Fibroblast of peridontal ligament (primary cell): ENCODE measurements around the gene TNKS1BP1.
"Not testable (repeated sequence)": the region's sequence is repeated elsewhere in the genome, so short reads cannot be mapped to it uniquely, and the experiment has no call there.

ENCODE experiments used
- DNase-seq: peaks from one replicate; pipeline ENCODE4 v3.0.0-alpha.2; 2010; ENCODE audit errors: extremely low read depth

Gene TNKS1BP1

GRCh38 chr11:57353446-57353845 is 28.7 kb upstream of the TNKS1BP1 start:
- no peak for DNase-seq

DNA sequence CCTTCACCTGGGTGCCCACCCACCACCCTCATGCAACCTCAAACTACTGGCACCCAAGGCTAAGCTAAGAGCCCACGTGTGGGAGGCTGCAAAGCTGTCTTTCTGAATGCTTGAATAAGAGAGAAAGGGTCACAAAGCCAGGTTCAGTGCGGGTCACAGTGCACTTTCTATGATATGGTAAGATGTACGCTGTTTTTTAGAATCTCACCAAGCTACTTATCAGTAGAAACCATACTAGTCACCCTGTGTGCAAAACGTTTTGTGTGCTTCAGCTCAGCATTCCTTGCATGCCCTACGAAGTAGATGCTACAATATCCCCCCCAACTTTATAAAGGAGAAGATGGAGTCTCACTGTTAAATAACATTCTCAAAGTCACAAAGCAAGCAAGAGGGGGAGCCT is 28.3 kb upstream of the TNKS1BP1 start:
- no peak for DNase-seq

- peak; percentile 17 for DNase-seq
These were observed 24.9 kb upstream of the TNKS1BP1 start for GRCh38 chr11:57349491-57350274.

DNA sequence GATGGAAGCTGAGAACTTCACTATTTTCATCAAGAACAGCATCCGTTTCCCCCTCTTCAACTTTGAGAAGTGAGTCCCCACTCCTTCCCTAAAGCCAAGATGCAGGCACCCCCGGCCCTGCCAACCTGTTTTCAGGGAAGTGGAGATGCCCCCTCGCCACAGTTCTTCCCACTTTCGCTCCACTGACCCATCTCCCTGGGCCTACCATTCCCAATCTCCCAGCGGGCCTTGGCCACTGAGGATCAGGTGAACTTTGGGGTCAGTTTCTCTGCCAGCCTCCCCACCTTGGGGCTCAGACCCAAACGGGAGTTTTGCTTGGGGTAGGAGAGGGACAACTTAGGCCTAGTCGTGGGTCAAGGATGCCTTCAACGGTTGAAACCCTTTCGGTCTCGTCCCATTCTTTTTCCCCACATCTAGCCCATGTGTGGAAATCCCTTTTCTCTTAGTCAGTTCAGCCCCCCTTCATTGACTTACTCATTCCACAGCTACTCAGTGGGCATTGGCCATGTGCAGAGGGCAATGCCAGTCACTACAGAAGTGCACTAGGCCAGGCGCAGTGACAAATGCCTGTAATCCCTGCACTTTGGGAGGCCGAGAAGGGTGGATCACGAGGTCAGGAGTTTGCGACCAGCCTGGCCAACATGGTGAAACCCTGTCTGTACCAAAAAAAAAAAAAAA is 24.0 kb upstream of the TNKS1BP1 start:
- DNase-seq: no peak

DNA sequence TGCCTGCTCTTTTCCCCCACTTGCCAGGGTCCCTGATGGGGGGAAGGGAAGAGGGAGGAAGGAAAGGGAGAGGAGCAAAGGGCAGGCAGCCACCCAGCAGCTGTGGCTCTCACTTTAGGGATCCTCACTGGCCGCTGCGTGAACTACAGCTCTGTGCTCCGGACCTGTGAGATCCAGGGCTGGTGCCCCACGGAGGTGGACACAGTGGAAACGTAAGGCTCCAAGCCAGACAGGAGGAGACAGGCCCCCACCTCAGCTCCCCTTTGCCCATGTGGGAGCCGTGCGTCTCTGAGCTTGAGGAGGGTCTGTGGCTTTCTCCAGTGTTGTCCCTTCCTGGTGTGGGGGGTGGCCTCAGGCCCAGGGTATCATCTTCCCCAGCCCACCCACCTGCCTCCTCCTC is 23.3 kb upstream of the TNKS1BP1 start:
- DNase-seq: no peak

DNA sequence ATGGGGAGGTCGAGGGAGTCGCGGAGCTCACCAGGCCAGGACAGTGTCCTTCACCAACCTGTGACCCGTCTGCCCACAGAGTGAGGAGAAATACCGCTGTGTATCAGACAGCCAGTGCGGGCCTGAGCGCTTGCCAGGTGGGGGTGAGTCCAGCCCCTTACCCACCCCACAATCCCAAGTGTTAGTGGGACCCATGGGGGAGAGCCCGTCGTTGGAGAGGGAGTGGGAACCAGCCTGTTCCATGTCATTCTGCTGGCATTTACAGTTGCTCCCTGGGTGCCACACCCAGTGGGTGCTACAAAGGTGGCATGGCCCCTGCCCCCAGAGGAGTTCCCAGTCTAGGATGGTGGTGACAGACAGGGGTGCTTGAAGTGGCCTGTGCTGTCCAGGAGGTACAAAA is 22.6 kb upstream of the TNKS1BP1 start:
- DNase-seq: no peak

- DNase-seq: peak; percentile 75
These were observed 20.9 kb upstream of the TNKS1BP1 start for GRCh38 chr11:57345555-57346211.

GRCh38 chr11:57344826-57345225 is 20.1 kb upstream of the TNKS1BP1 start:
- no peak for DNase-seq

DNA sequence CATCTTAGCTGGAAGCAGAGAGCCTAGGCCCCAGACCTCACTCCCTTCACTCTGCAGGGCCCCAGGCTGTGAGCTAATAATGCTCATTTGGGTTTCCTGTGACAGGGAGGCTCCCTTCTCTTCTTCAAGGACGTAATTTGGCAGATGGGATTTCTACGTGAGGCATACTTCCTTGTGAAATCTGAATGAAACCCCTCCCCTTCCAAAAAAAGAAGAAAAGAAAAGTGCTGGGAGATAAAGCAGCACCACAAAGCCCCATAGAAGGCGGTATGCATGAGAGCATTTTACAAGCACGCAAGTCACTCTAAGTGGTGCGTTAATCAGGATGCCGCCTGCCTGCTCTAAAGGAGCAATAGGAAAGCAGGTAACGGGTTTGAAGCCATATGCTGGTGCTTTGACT is 19.1 kb upstream of the TNKS1BP1 start:
- DNase-seq: no peak

GRCh38 chr11:57342702-57343101 is 17.9 kb upstream of the TNKS1BP1 start:
- no peak for DNase-seq

- no peak for DNase-seq
These were observed 16.6 kb upstream of the TNKS1BP1 start for GRCh38 chr11:57341250-57341808.

- no peak for DNase-seq
These were observed 15.4 kb upstream of the TNKS1BP1 start for GRCh38 chr11:57340039-57340615.

DNA sequence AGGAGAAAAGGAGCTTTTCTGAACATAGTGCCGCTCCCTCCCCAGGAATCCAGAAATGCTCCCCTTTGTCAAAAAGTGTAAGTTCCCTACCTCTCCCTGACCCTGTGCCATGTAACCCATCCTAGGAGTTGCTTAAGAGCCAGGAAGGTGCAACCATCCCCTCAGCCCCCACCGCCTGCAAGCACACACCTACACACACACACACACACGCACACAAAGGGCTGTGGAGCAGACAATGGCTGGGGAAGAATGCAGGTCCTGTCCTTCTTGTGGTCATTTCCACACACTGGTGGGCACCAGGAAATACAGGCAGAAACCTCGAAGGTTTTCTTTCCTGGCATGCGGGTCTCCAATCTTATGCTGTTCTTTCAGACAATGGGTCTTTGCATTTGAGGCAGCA is 14.6 kb upstream of the TNKS1BP1 start:
- no peak for DNase-seq

DNA sequence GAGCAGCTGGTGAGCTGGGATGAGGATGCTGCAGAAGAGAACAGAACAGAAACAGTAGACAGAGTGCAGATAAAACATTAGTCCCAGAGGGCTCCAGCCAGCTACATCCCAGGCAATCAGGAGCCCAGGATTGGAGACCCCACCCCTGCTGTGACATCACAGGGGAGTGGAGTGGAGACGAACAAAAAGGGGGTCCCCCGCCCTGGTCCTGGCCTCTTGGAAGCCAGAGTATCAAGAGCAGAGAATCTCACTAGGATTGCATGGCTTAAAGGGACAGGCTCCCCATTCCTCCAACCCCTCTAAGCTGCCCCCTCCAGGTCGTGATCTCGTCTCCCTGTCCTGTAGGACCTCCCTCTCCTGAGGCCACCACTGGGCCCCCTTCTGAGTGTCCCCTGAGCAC is 13.4 kb upstream of the TNKS1BP1 start, which contains the start of gene P2RX3:
P2RX3 (plus strand) TSS at position 211 of the 400 bp plus-strand sequence. CDS start 199 bp downstream, outside the sequence.
- no peak for DNase-seq

- not testable (repeated sequence) for DNase-seq
These were observed 12.1 kb upstream of the TNKS1BP1 start for GRCh38 chr11:57336856-57337255.

GRCh38 chr11:57336111-57336666 is 11.4 kb upstream of the TNKS1BP1 start:
- no peak for DNase-seq

GRCh38 chr11:57335343-57336110 is 10.8 kb upstream of the TNKS1BP1 start, which contains the start of gene SSRP1:
SSRP1 (minus strand) TSS chr11:57335892; CDS start chr11:57335121, 771 bp downstream.
- peak; percentile 79 for DNase-seq

DNA sequence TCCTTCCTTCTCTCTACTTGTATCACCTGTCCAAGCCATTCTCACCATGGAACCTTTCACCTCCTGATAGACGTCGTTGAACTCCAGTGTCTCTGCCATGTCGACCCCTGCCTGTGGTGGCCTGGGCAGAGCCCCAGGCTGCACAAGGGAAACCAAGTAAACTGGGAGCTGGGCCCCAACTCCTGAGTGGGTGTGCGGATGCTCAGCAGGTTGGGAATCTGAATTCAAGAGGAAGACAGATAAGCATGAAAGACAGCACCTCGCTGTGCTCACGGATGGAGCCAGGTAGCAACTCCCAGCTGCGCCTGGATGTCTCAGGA is 10.2 kb upstream of the TNKS1BP1 start:
- DNase-seq: peak; percentile 2

- no peak for DNase-seq
These were observed 8.1 kb upstream of the TNKS1BP1 start for GRCh38 chr11:57332694-57333440.

GRCh38 chr11:57331720-57332119 is 7.0 kb upstream of the TNKS1BP1 start:
- DNase-seq: no peak
